ENCODE data around the gene TMEM140. TPM values are rescaled to one million over a fixed set of nuclear protein-coding genes. Genes with fewer than 3 reads are reported as not detected.

The TMEM140 gene
- total RNA-seq, 1 donor from 2014 or later: 59.7 TPM

GRCh38 chr7:135215180-135215579 lies 67.3 kb downstream of the TMEM140 start:
- no peak for DNase-seq (ENCODE audit: low read depth in 2 of 2)

GRCh38 chr7:135215698-135216097 lies 67.8 kb downstream of the TMEM140 start:
- DNase-seq (ENCODE audit: low read depth in 2 of 2): no peak

Other genes with a start within 250 kb of the TMEM140 start
- gene AGBL3, start 161.6 kb upstream of the TMEM140 start, total RNA-seq: 0.44 and 0.99 TPM in 2 replicates
- 10.7 and 12.6 TPM in 2 replicates for gene CYREN, start 22.6 kb downstream of the TMEM140 start, total RNA-seq
- 4.0 and 4.4 TPM in 2 replicates for gene WDR91, start 63.5 kb downstream of the TMEM140 start, total RNA-seq
- not detected in 2 replicates for gene STRA8, start 85.8 kb downstream of the TMEM140 start, total RNA-seq